Measurements from ENCODE around the gene CALCOCO2. TPM values are rescaled to one million over a fixed set of nuclear protein-coding genes. Genes with fewer than 3 reads are reported as not detected.

CALCOCO2 gene
- total and polyA plus RNA-seq, 4 donors: 23.0 to 64.9 (median 44.0) TPM

DNA sequence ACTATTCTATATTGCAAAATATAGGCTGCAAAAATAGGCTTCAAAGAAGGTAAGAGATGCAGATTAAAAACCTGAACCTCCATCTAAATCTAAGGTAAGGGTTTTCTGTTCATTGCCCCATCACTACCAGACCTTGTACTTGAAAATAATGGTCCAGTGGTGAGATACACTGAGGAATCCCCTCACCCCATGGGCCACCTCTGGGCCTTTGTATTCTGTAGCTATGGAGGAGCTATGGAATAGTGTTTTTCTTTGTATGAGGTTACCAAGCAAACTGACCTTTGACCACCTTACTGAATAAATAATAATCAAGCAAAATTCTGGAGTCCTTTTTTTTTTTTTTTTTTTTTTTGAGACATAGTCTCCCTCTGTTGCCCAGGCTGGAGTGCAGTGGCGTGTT, 72.6 kb downstream of the CALCOCO2 start:
- DNase-seq (ENCODE audit: low spot score): no peak
- Histone ChIP-seq H3K9ac (ENCODE audit: low read depth in 1 of 2, low read length in 2 of 2) (no peak overlapping the region), H3K27me3 (ENCODE audit: control insufficient read depth in 4 of 4, insufficient read depth in 4 of 4, low read length in 3 of 4) (no peaks in the 10 kb centered on the region), H3K27ac (ENCODE audit: low read depth in 1 of 2, low read length in 2 of 2) (no peak overlapping the region), H3K36me3 (ENCODE audit: control insufficient read depth in 4 of 4, insufficient read depth in 3 of 4, low read depth in 1 of 4, low read length in 3 of 4) (peaks cover 0 to under 1% (median 0%) of the 10 kb centered on the region in 4 donors), H3K4me3 (ENCODE audit: low read depth in 1 of 3, low read length in 3 of 3) (no peak overlapping the region), H3K9me3 (ENCODE audit: control insufficient read depth in 4 of 4, low read length in 3 of 4) (no peaks in the 10 kb centered on the region), H3K4me1 (ENCODE audit: control insufficient read depth in 4 of 4, insufficient read depth in 4 of 4, low read length in 3 of 4) (peaks cover 0 to 6% (median 4%) of the 10 kb centered on the region in 4 donors)
- TF ChIP-seq, protein P1, sequence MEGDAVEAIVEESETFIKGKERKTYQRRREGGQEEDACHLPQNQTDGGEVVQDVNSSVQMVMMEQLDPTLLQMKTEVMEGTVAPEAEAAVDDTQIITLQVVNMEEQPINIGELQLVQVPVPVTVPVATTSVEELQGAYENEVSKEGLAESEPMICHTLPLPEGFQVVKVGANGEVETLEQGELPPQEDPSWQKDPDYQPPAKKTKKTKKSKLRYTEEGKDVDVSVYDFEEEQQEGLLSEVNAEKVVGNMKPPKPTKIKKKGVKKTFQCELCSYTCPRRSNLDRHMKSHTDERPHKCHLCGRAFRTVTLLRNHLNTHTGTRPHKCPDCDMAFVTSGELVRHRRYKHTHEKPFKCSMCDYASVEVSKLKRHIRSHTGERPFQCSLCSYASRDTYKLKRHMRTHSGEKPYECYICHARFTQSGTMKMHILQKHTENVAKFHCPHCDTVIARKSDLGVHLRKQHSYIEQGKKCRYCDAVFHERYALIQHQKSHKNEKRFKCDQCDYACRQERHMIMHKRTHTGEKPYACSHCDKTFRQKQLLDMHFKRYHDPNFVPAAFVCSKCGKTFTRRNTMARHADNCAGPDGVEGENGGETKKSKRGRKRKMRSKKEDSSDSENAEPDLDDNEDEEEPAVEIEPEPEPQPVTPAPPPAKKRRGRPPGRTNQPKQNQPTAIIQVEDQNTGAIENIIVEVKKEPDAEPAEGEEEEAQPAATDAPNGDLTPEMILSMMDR (IDR thresholded peaks at IDR 0.05; ENCODE audit: low read depth, low read length, missing input control): no peak
- TF ChIP-seq HNF4A (conservative IDR thresholded peaks at IDR 0.05): no peak
- TF ChIP-seq, protein P2, sequence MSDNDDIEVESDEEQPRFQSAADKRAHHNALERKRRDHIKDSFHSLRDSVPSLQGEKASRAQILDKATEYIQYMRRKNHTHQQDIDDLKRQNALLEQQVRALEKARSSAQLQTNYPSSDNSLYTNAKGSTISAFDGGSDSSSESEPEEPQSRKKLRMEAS (IDR thresholded peaks at IDR 0.05): no peak
- TF ChIP-seq HNF4G (IDR thresholded peaks at IDR 0.05): no peak
- no peak for TF ChIP-seq ATF3 (IDR thresholded peaks at IDR 0.05)
- no peak for TF ChIP-seq YY1 (IDR thresholded peaks at IDR 0.05)
- no peak for TF ChIP-seq TAF1 (conservative IDR thresholded peaks at IDR 0.05)
- no peak for TF ChIP-seq SP1 (IDR thresholded peaks at IDR 0.05)
- no peak for TF ChIP-seq GABPA (IDR thresholded peaks at IDR 0.05 in 1 of 2, conservative IDR thresholded peaks at IDR 0.05 in 1 of 2)
- TF ChIP-seq, protein P3, sequence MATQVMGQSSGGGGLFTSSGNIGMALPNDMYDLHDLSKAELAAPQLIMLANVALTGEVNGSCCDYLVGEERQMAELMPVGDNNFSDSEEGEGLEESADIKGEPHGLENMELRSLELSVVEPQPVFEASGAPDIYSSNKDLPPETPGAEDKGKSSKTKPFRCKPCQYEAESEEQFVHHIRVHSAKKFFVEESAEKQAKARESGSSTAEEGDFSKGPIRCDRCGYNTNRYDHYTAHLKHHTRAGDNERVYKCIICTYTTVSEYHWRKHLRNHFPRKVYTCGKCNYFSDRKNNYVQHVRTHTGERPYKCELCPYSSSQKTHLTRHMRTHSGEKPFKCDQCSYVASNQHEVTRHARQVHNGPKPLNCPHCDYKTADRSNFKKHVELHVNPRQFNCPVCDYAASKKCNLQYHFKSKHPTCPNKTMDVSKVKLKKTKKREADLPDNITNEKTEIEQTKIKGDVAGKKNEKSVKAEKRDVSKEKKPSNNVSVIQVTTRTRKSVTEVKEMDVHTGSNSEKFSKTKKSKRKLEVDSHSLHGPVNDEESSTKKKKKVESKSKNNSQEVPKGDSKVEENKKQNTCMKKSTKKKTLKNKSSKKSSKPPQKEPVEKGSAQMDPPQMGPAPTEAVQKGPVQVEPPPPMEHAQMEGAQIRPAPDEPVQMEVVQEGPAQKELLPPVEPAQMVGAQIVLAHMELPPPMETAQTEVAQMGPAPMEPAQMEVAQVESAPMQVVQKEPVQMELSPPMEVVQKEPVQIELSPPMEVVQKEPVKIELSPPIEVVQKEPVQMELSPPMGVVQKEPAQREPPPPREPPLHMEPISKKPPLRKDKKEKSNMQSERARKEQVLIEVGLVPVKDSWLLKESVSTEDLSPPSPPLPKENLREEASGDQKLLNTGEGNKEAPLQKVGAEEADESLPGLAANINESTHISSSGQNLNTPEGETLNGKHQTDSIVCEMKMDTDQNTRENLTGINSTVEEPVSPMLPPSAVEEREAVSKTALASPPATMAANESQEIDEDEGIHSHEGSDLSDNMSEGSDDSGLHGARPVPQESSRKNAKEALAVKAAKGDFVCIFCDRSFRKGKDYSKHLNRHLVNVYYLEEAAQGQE (IDR thresholded peaks at IDR 0.05): no peak
- no peak for TF ChIP-seq JUND (IDR thresholded peaks at IDR 0.05)
- no peak for TF ChIP-seq EGR1 (IDR thresholded peaks at IDR 0.05; ENCODE audit: low read depth in 2 of 2)
- TF ChIP-seq ZBTB33 (IDR thresholded peaks at IDR 0.05): no peak
- whole genome bisulfite sequencing: 100% methylated on average over 1 of the region's 1 CpG

GRCh38 chr17:48904428-48904827, 73.6 kb downstream of the CALCOCO2 start:
- Histone ChIP-seq H3K27me3 (ENCODE audit: control insufficient read depth in 4 of 4, insufficient read depth in 4 of 4, low read length in 3 of 4) (no peaks in the 10 kb centered on the region), H3K4me3 (ENCODE audit: low read depth in 1 of 3, low read length in 3 of 3) (no peak overlapping the region), H3K36me3 (ENCODE audit: control insufficient read depth in 4 of 4, insufficient read depth in 3 of 4, low read depth in 1 of 4, low read length in 3 of 4) (no peaks in the 10 kb centered on the region), H3K4me1 (ENCODE audit: control insufficient read depth in 4 of 4, insufficient read depth in 4 of 4, low read length in 3 of 4) (peaks cover 2 to 11% (median 6%) of the 10 kb centered on the region in 4 donors), H3K9ac (ENCODE audit: low read depth in 1 of 2, low read length in 2 of 2) (no peak overlapping the region), H3K27ac (ENCODE audit: low read depth in 1 of 2, low read length in 2 of 2) (no peak overlapping the region), H3K9me3 (ENCODE audit: control insufficient read depth in 4 of 4, low read length in 3 of 4) (no peaks in the 10 kb centered on the region)
- WGBS: 87% methylated on average over 7 of the region's 7 CpGs
- no peak for TF ChIP-seq HNF4A (conservative IDR thresholded peaks at IDR 0.05)
- no peak for TF ChIP-seq JUND (IDR thresholded peaks at IDR 0.05)
- TF ChIP-seq GABPA (IDR thresholded peaks at IDR 0.05 in 1 of 2, conservative IDR thresholded peaks at IDR 0.05 in 1 of 2): no peak
- no peak for TF ChIP-seq FOXA1 (IDR thresholded peaks at IDR 0.05)
- TF ChIP-seq NR2F2 (IDR thresholded peaks at IDR 0.05): no peak
- no peak for TF ChIP-seq SP1 (IDR thresholded peaks at IDR 0.05)
- no peak for TF ChIP-seq YY1 (IDR thresholded peaks at IDR 0.05)
- TF ChIP-seq RXRA (IDR thresholded peaks at IDR 0.05): no peak
- TF ChIP-seq EGR1 (IDR thresholded peaks at IDR 0.05; ENCODE audit: low read depth in 2 of 2): no peak
- TF ChIP-seq ATF3 (IDR thresholded peaks at IDR 0.05): no peak
- no peak for TF ChIP-seq HNF4G (IDR thresholded peaks at IDR 0.05)
- TF ChIP-seq, protein P2 (IDR thresholded peaks at IDR 0.05): no peak
- TF ChIP-seq FOXA2 (IDR thresholded peaks at IDR 0.05): no peak
- TF ChIP-seq TAF1 (conservative IDR thresholded peaks at IDR 0.05): no peak
- TF ChIP-seq, protein P3 (IDR thresholded peaks at IDR 0.05): no peak
- DNase-seq (ENCODE audit: low spot score): no peak

All from liver (tissue), 9 donors.